HG03045 (cell line): Measurements from ENCODE around the gene ZNF664.

Source experiments
- ATAC-seq: cut with Tn5 transposase; IDR thresholded peaks from one replicate; pipeline ENCODE4 v1.9.1; 2021; ENCODE audit warnings: mild to moderate bottlenecking, moderate library complexity; ENCODE audit not compliant: unreplicated experiment

The ZNF664 gene

DNA sequence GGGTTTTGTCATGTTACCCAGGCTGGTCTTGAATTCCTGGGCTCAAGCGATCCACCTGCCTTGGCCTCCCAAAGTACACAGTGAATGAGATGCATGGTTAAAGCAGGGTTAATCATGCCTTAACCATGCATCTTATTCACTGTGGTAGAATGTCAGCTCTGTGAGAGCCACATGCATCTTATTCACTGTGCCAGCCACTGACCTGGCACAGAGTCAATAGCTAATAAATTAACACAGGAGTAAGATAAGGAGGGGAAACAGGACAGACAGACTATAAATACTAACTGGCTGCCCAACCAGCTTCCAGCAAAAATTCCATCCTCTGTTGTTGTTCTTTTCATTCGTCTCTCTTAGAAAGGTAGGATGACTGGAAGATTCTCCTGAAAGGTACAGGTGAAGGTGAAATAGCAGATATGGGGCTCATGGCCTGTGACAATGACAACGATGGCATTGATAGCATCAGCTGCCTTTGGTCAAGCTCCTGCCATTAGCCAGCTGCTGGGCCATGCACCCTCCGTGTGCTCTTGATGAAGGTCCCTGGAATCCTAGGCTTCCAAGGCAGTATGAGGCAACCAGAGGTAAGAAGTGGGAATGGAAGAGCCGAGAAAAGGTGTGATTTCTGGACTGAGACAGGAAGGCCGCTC lies 76.6 kb downstream of the ZNF664 start:
- ATAC-seq: no peak

- ATAC-seq: no peak
Measured at GRCh38 chr12:124053851-124054250, 80.8 kb downstream of the ZNF664 start.

GRCh38 chr12:124055066-124055465 lies 82.1 kb downstream of the ZNF664 start:
- ATAC-seq: no peak

- no peak for ATAC-seq
Measured at GRCh38 chr12:124057691-124058090, 84.7 kb downstream of the ZNF664 start.

GRCh38 chr12:124059752-124060151 lies 86.7 kb downstream of the ZNF664 start:
- no peak for ATAC-seq
